ENCODE data around the gene AQR. TPM values are rescaled to one million over a fixed set of nuclear protein-coding genes. Genes with fewer than 3 reads are reported as not detected.
"Not testable (repeated sequence)": the region's sequence is repeated elsewhere in the genome, so short reads cannot be mapped to it uniquely, and the experiment has no call there.

Gene AQR
- total RNA-seq, 2 experiments from 2014 or later = 35.5 to 36.4 TPM

GRCh38 chr15:34809186-34809585 is 160.4 kb downstream of the AQR start:
- ChIA-PET POLR2A (no interaction called here), CTCF (no interaction called here)
- TF ChIP-seq CTCF (IDR thresholded peaks at IDR 0.05) = no peak
- DNase-seq (no peak), ATAC-seq (no peak)
- Mint-ChIP-seq H3K9me3 (peaks cover 2% of the 10 kb centered on the region), H3K36me3 (ENCODE audit: low read depth) (no peaks in the 10 kb centered on the region), H3K27me3 (peaks cover 32% of the 10 kb centered on the region), H3K4me1 (ENCODE audit: low read depth) (peaks cover 2% of the 10 kb centered on the region), H3K27ac (no peak overlapping the region), H3K4me3 (no peak overlapping the region)
- intact Hi-C loops (cut with micrococcal nuclease) = no loop called here

DNA sequence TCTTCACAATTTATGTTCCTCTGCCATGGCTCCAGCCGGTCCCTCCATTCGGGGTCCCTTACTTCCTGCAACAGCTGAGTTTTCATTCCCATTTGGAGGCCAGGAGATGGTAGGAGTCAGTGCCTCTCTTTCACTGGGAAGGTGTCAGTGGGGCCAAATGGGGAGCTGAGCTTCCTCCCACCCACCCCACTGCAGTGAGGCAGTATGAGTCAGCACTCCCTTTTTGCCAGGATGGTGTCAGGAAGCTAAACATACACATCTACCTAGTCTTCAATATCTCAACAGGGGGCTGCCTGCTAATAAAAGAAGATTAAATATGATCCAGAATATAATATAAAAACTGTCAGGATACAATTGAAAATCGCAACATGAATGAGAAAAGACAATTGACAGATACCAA is 161.5 kb downstream of the AQR start:
- Mint-ChIP-seq H3K27ac (no peak overlapping the region), H3K9me3 (peaks cover 2% of the 10 kb centered on the region), H3K4me1 (ENCODE audit: low read depth) (peaks cover 5% of the 10 kb centered on the region), H3K4me3 (no peak overlapping the region), H3K36me3 (ENCODE audit: low read depth) (no peaks in the 10 kb centered on the region), H3K27me3 (peaks cover 27% of the 10 kb centered on the region)
- DNase-seq (no peak), ATAC-seq (no peak)
- ChIA-PET CTCF (no interaction called here), POLR2A (no interaction called here)
- intact Hi-C loops (cut with micrococcal nuclease) = no loop called here
- TF ChIP-seq CTCF (IDR thresholded peaks at IDR 0.05) = no peak

GRCh38 chr15:34807241-34807640 is 162.3 kb downstream of the AQR start:
- DNase-seq; H3K4me1 Mint-ChIP-seq (ENCODE audit: low read depth); H3K27ac Mint-ChIP-seq; intact Hi-C loops (cut with micrococcal nuclease); H3K9me3 Mint-ChIP-seq; CTCF ChIA-PET; ATAC-seq; H3K36me3 Mint-ChIP-seq (ENCODE audit: low read depth); H3K4me3 Mint-ChIP-seq; POLR2A ChIA-PET: not testable (repeated sequence)
- H3K27me3 Mint-ChIP-seq = peaks cover 25% of the 10 kb centered on the region

DNA sequence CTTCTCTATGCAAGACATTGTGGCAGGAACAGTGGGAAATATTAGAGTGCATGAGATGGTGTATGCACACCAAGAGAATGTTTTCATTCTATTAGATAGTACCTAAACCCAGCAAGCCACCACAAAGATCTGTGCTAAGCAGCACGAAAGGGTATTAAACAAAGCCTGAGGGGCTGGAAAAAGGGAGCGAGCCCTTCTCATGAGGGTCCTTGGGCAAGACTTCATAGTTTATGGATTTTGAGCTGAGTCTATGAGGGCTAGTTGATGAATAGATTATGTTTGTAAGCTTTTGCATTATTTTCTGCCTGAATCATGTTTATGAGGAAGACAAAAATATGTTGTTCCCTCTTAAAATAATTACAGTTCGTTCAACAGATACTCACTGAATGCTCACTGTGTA is 164.8 kb downstream of the AQR start:
- Mint-ChIP-seq H3K4me1 (ENCODE audit: low read depth) (peaks cover 5% of the 10 kb centered on the region), H3K9me3 (peaks cover 2% of the 10 kb centered on the region), H3K27ac (no peak overlapping the region), H3K4me3 (no peak overlapping the region), H3K27me3 (peaks cover 15% of the 10 kb centered on the region), H3K36me3 (ENCODE audit: low read depth) (no peaks in the 10 kb centered on the region)
- no peak for TF ChIP-seq CTCF (IDR thresholded peaks at IDR 0.05)
- ChIA-PET CTCF (no interaction called here), POLR2A (interaction anchor here (0.7 kb wide), 1 partner anchor 1785 kb away, joined by 3 read pairs; no protein-coding TSS in a partner anchor)
- intact Hi-C loops (cut with micrococcal nuclease) = no loop called here
- ATAC-seq (no peak), DNase-seq (no peak)

DNA sequence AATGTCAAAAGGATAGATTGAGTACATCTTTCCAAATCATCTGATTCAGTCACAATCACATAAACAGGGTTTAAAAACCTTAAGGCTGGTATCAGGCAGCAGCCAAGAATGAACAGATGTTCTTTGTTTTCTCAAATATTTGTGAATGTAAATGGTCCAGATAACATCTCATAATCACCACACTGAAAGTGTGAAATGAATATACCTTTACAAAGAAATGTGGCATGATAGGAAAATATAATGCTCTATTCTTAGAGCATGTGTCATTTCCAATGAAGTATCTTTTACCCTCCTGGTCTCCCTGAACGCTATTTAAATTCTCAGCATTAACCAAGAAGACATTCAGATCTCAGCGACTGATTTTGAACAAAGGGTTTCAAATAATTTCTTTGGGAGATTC is 165.4 kb downstream of the AQR start:
- POLR2A ChIA-PET = no interaction called here

More for the DNA sequence above, 165.4 kb downstream of the AQR start:
- Mint-ChIP-seq H3K27ac (no peak overlapping the region), H3K4me1 (ENCODE audit: low read depth) (peaks cover 5% of the 10 kb centered on the region), H3K27me3 (peaks cover 15% of the 10 kb centered on the region), H3K4me3 (no peak overlapping the region), H3K36me3 (ENCODE audit: low read depth) (no peaks in the 10 kb centered on the region), H3K9me3 (peaks cover 2% of the 10 kb centered on the region)
- intact Hi-C loops (cut with micrococcal nuclease) = no loop called here
- ATAC-seq (no peak), DNase-seq (no peak)
- CTCF ChIA-PET = no interaction called here
- no peak for TF ChIP-seq CTCF (IDR thresholded peaks at IDR 0.05)

All from activated CD8-positive, alpha-beta T cell treated with anti-CD3 and anti-CD28 coated beads for 36 hours (primary cell).